Peyer's patch (tissue), 4 donors: ENCODE measurements around the gene NUMA1.

Source experiments
- POLR2A ChIP-seq, 2 donors: fragments of 450-650 bp; IDR thresholded peaks; one replicate each; pipeline ENCODE4 v1.5.1; 2017; ENCODE audit warnings: antibody characterized with exemption in 2 of 2, mild to moderate bottlenecking in 2 of 2, moderate library complexity in 2 of 2
- TF ChIP-seq, protein P1 (sequence below), 6 experiments: fragments of 450-650 bp in 4 of 6; fragments of 200-600 bp in 2 of 6; sonication (generic) in 1 of 6; IDR thresholded peaks; one replicate each; pipeline ENCODE4 v1.5.1; 2017 to 2019; ENCODE audit warnings: antibody characterized with exemption in 6 of 6, mild to moderate bottlenecking in 3 of 6, moderate library complexity in 1 of 6

DNA sequence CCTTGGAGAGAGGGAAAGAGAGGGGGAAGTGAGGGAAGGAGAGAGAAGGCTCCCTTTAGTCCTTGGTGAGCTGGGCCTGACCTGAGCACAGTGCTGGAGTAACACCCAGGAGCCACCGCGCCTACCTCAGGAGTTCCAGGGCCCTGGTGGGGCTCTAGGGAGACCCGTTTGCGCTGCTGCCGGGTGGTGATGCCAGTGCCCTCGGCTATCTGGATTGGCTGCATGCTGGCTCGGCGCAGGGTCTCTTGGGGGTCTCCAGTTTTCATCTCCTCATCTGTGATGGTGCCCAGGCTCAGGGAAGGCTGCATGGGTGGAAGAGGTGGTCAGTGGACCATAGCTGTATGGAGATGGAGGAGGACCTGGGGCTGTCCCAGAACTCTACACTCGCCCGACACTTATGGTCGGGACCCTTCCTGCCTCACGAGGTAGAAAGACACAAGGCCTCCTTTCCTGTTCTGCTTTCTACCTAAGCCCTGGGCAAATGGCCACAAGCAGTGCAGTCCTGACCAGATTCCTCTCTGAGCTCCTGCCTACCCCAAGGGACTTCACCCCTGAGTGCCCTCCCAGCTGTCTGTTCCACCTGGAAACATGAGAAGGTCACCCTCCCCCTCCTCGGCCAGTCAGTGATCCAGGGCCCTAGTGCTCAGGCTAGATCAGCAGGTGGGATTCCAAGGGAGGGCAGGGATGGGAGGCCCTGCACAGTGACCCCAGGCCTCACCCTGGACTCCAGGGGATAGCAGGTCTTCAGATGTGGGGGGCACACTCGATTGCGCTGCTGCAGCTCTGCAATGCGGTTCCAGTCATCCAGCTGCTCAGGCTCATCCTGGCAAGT, 75.6 kb downstream of the NUMA1 start:
- TF ChIP-seq, protein P1, sequence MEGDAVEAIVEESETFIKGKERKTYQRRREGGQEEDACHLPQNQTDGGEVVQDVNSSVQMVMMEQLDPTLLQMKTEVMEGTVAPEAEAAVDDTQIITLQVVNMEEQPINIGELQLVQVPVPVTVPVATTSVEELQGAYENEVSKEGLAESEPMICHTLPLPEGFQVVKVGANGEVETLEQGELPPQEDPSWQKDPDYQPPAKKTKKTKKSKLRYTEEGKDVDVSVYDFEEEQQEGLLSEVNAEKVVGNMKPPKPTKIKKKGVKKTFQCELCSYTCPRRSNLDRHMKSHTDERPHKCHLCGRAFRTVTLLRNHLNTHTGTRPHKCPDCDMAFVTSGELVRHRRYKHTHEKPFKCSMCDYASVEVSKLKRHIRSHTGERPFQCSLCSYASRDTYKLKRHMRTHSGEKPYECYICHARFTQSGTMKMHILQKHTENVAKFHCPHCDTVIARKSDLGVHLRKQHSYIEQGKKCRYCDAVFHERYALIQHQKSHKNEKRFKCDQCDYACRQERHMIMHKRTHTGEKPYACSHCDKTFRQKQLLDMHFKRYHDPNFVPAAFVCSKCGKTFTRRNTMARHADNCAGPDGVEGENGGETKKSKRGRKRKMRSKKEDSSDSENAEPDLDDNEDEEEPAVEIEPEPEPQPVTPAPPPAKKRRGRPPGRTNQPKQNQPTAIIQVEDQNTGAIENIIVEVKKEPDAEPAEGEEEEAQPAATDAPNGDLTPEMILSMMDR (IDR thresholded peaks at IDR 0.05), result no peak
- no peak for TF ChIP-seq POLR2A (IDR thresholded peaks at IDR 0.05)
